Keratinocyte (primary cell): ENCODE measurements around the gene SYTL1.

Experiments used
- EZH2 ChIP-seq: IDR thresholded peaks from one replicate; pipeline ENCODE4 v1.6.1; 2012; ENCODE audit warnings: inconsistent platforms, mild to moderate bottlenecking, low read length, moderate library complexity
- TF ChIP-seq, protein P1 (sequence below), 3 experiments: IDR thresholded peaks in 1 of 3; conservative IDR thresholded peaks in 1 of 3; optimal IDR thresholded peaks in 1 of 3; 2 replicates in 2 of 3; 3 replicates in 1 of 3; pipeline versions ENCODE3 to v1.5.1; 2011; ENCODE audit warnings: low read length in 3 of 3, mild to moderate bottlenecking in 3 of 3, moderate library complexity in 2 of 3, control low read depth in 1 of 3, inconsistent platforms in 1 of 3; ENCODE audit not compliant: insufficient read depth in 2 of 3; ENCODE audit errors: extremely low read depth in 1 of 3

DNA sequence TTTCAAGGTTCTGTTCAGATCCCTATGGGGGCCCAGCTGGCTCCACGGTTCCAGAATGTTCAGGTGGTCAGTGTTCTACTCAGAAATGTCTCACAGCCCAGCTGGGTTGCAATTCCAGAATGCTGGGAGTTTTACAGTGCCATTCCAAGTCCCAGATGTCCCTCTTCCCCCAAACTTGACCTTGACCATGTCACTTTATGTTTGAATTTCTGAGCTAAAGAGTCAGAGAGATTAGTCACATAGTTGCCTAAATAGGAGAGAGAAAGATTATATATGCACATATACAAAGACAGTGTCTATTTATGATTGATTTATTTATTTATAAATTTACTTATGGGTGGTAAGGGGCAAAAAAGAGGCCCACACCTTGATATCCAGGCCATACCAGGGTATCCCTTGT, 53.1 kb downstream of the SYTL1 start:
- TF ChIP-seq, protein P1, sequence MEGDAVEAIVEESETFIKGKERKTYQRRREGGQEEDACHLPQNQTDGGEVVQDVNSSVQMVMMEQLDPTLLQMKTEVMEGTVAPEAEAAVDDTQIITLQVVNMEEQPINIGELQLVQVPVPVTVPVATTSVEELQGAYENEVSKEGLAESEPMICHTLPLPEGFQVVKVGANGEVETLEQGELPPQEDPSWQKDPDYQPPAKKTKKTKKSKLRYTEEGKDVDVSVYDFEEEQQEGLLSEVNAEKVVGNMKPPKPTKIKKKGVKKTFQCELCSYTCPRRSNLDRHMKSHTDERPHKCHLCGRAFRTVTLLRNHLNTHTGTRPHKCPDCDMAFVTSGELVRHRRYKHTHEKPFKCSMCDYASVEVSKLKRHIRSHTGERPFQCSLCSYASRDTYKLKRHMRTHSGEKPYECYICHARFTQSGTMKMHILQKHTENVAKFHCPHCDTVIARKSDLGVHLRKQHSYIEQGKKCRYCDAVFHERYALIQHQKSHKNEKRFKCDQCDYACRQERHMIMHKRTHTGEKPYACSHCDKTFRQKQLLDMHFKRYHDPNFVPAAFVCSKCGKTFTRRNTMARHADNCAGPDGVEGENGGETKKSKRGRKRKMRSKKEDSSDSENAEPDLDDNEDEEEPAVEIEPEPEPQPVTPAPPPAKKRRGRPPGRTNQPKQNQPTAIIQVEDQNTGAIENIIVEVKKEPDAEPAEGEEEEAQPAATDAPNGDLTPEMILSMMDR (optimal IDR thresholded peaks at IDR 0.05 in 1 of 3, IDR thresholded peaks at IDR 0.05 in 1 of 3, conservative IDR thresholded peaks at IDR 0.05 in 1 of 3; ENCODE audit: extremely low read depth in 1 of 3, insufficient read depth in 2 of 3, low read length in 3 of 3): no peak
- TF ChIP-seq EZH2: no peak
